Bone marrow (tissue), 2 donors: ENCODE measurements around the gene KLK14.

Experiments
- DNase-seq, 2 donors: peaks; one replicate each; lab custom pipeline; 2025; lab: John Stamatoyannopoulos, UW

Gene KLK14

GRCh38 chr19:51108066-51108804 lies 25.5 kb upstream of the KLK14 start, which contains the start of gene CTU1:
Gene CTU1 (minus strand): TSS chr19:51108409. CDS start chr19:51104569, 3,840 bp downstream.
- DNase-seq = peak; percentile 93 to 99

- DNase-seq = no peak
Observed at GRCh38 chr19:51107406-51108065, 24.8 kb upstream of the KLK14 start.

- no peak for DNase-seq
Observed at GRCh38 chr19:51103926-51104341, 21.2 kb upstream of the KLK14 start.

GRCh38 chr19:51102991-51103390 lies 20.3 kb upstream of the KLK14 start:
- no peak for DNase-seq

- DNase-seq = no peak
Observed at GRCh38 chr19:51101171-51101865, 18.6 kb upstream of the KLK14 start.

GRCh38 chr19:51100601-51101000 lies 17.9 kb upstream of the KLK14 start:
- no peak for DNase-seq

GRCh38 chr19:51099047-51099382 lies 16.3 kb upstream of the KLK14 start:
- no peak for DNase-seq

GRCh38 chr19:51098365-51099046 lies 15.8 kb upstream of the KLK14 start:
- no peak for DNase-seq

GRCh38 chr19:51097796-51098195 lies 15.1 kb upstream of the KLK14 start:
- DNase-seq = no peak

- peak in 1 of 2 donors; percentile 41 for DNase-seq
Observed at GRCh38 chr19:51097166-51097738, 14.6 kb upstream of the KLK14 start.

- no peak for DNase-seq
Observed at GRCh38 chr19:51096473-51097165, 13.9 kb upstream of the KLK14 start.

GRCh38 chr19:51094696-51095279 lies 12.1 kb upstream of the KLK14 start:
- DNase-seq = no peak

- DNase-seq = no peak
Observed at GRCh38 chr19:51093510-51094345, 11.0 kb upstream of the KLK14 start.

GRCh38 chr19:51093101-51093500 lies 10.4 kb upstream of the KLK14 start:
- no peak for DNase-seq

- no peak for DNase-seq
Observed at GRCh38 chr19:51091895-51092873, 9.5 kb upstream of the KLK14 start.

- no peak for DNase-seq
Observed at GRCh38 chr19:51091126-51091525, 8.4 kb upstream of the KLK14 start.

- DNase-seq = no peak
Observed at GRCh38 chr19:51090471-51090870, 7.8 kb upstream of the KLK14 start.

GRCh38 chr19:51089786-51090185 lies 7.1 kb upstream of the KLK14 start:
- DNase-seq = no peak
